ENCODE measurements around the gene EIF2S3B. TPM values are rescaled to one million over a fixed set of nuclear protein-coding genes. Genes with fewer than 3 reads are reported as not detected.
"Not testable (repeated sequence)": the region's sequence is repeated elsewhere in the genome, so short reads cannot be mapped to it uniquely, and the experiment has no call there.

The EIF2S3B gene
- 4.1 TPM for total RNA-seq (ENCODE audit: unreplicated experiment)
- long read RNA-seq: 0 reads

- Mint-ChIP-seq H3K4me1 (ENCODE audit: low read depth, unreplicated experiment) (no peaks in the 10 kb centered on the region), H3K4me3 (ENCODE audit: unreplicated experiment) (no peak within 1 kb of the TSS), H3K27ac (ENCODE audit: unreplicated experiment) (no peak within 1 kb of the TSS), H3K9me3 (ENCODE audit: unreplicated experiment) (no peaks in the 10 kb centered on the region), H3K36me3 (ENCODE audit: unreplicated experiment) (no peaks in the 10 kb centered on the region), H3K27me3 (ENCODE audit: unreplicated experiment) (no peaks in the 10 kb centered on the region)
- TF ChIP-seq CTCF (IDR thresholded peaks at IDR 0.05; ENCODE audit: partially characterized antibody, unreplicated experiment): no peak
- no peak for DNase-seq
Observed at GRCh38 chr12:10505620-10506019, at the start of gene EIF2S3B. EIF2S3B (plus strand) TSS chr12:10505890; CDS start chr12:10505903, 13 bp downstream.

- Mint-ChIP-seq H3K27me3 (ENCODE audit: unreplicated experiment) (no peaks in the 10 kb centered on the region), H3K4me1 (ENCODE audit: low read depth, unreplicated experiment) (no peaks in the 10 kb centered on the region), H3K9me3 (ENCODE audit: unreplicated experiment) (peaks cover 6% of the 10 kb centered on the region), H3K4me3 (ENCODE audit: unreplicated experiment) (no peak overlapping the region), H3K36me3 (ENCODE audit: unreplicated experiment) (peaks cover 11% of the 10 kb centered on the region), H3K27ac (ENCODE audit: unreplicated experiment) (no peak overlapping the region)
- TF ChIP-seq CTCF (IDR thresholded peaks at IDR 0.05; ENCODE audit: partially characterized antibody, unreplicated experiment): no peak
- no peak for DNase-seq
Observed at GRCh38 chr12:10456856-10457255, 48.8 kb upstream of the EIF2S3B start.

GRCh38 chr12:10457760-10458159 is 47.9 kb upstream of the EIF2S3B start:
- DNase-seq: no peak
- peaks cover 6% of the 10 kb centered on the region for H3K9me3 Mint-ChIP-seq (ENCODE audit: unreplicated experiment)
- H3K4me3 Mint-ChIP-seq (ENCODE audit: unreplicated experiment): no peak overlapping the region

GRCh38 chr12:10466311-10466710 is 39.4 kb upstream of the EIF2S3B start:
- H3K4me3 Mint-ChIP-seq (ENCODE audit: unreplicated experiment): no peak overlapping the region
- H3K9me3 Mint-ChIP-seq (ENCODE audit: unreplicated experiment): peaks cover 1% of the 10 kb centered on the region
- no peak overlapping the region for H3K27ac Mint-ChIP-seq (ENCODE audit: unreplicated experiment)
- no peaks in the 10 kb centered on the region for H3K36me3 Mint-ChIP-seq (ENCODE audit: unreplicated experiment)
- no peak for TF ChIP-seq CTCF (IDR thresholded peaks at IDR 0.05; ENCODE audit: partially characterized antibody, unreplicated experiment)
- no peak for DNase-seq
- H3K4me1 Mint-ChIP-seq (ENCODE audit: low read depth, unreplicated experiment): no peaks in the 10 kb centered on the region
- no peaks in the 10 kb centered on the region for H3K27me3 Mint-ChIP-seq (ENCODE audit: unreplicated experiment)

More at GRCh38 chr12:10457760-10458159, 47.9 kb upstream of the EIF2S3B start:
- Mint-ChIP-seq H3K27ac (ENCODE audit: unreplicated experiment) (no peak overlapping the region), H3K36me3 (ENCODE audit: unreplicated experiment) (peaks cover 11% of the 10 kb centered on the region), H3K27me3 (ENCODE audit: unreplicated experiment) (no peaks in the 10 kb centered on the region), H3K4me1 (ENCODE audit: low read depth, unreplicated experiment) (no peaks in the 10 kb centered on the region)
- no peak for TF ChIP-seq CTCF (IDR thresholded peaks at IDR 0.05; ENCODE audit: partially characterized antibody, unreplicated experiment)

GRCh38 chr12:10469701-10470100 is 36.0 kb upstream of the EIF2S3B start:
- no peak for DNase-seq
- peaks cover 1% of the 10 kb centered on the region for H3K9me3 Mint-ChIP-seq (ENCODE audit: unreplicated experiment)
- H3K27me3 Mint-ChIP-seq (ENCODE audit: unreplicated experiment): no peaks in the 10 kb centered on the region
- TF ChIP-seq CTCF (IDR thresholded peaks at IDR 0.05; ENCODE audit: partially characterized antibody, unreplicated experiment): no peak
- H3K27ac Mint-ChIP-seq (ENCODE audit: unreplicated experiment): no peak overlapping the region
- no peaks in the 10 kb centered on the region for H3K36me3 Mint-ChIP-seq (ENCODE audit: unreplicated experiment)
- H3K4me1 Mint-ChIP-seq (ENCODE audit: low read depth, unreplicated experiment): no peaks in the 10 kb centered on the region
- no peak overlapping the region for H3K4me3 Mint-ChIP-seq (ENCODE audit: unreplicated experiment)

GRCh38 chr12:10472808-10473207 is 32.9 kb upstream of the EIF2S3B start:
- not testable (repeated sequence) for DNase-seq; H3K9me3 Mint-ChIP-seq (ENCODE audit: unreplicated experiment); H3K27ac Mint-ChIP-seq (ENCODE audit: unreplicated experiment); H3K4me3 Mint-ChIP-seq (ENCODE audit: unreplicated experiment); H3K27me3 Mint-ChIP-seq (ENCODE audit: unreplicated experiment); H3K4me1 Mint-ChIP-seq (ENCODE audit: low read depth, unreplicated experiment); H3K36me3 Mint-ChIP-seq (ENCODE audit: unreplicated experiment)

- H3K36me3 Mint-ChIP-seq (ENCODE audit: unreplicated experiment); H3K9me3 Mint-ChIP-seq (ENCODE audit: unreplicated experiment); H3K27ac Mint-ChIP-seq (ENCODE audit: unreplicated experiment); H3K4me1 Mint-ChIP-seq (ENCODE audit: low read depth, unreplicated experiment); DNase-seq; H3K27me3 Mint-ChIP-seq (ENCODE audit: unreplicated experiment); H3K4me3 Mint-ChIP-seq (ENCODE audit: unreplicated experiment): not testable (repeated sequence)
Observed at GRCh38 chr12:10481901-10482300, 23.8 kb upstream of the EIF2S3B start.

GRCh38 chr12:10487328-10487727 is 18.4 kb upstream of the EIF2S3B start:
- not testable (repeated sequence) for H3K36me3 Mint-ChIP-seq (ENCODE audit: unreplicated experiment); DNase-seq; H3K27me3 Mint-ChIP-seq (ENCODE audit: unreplicated experiment); H3K4me1 Mint-ChIP-seq (ENCODE audit: low read depth, unreplicated experiment); H3K4me3 Mint-ChIP-seq (ENCODE audit: unreplicated experiment); H3K9me3 Mint-ChIP-seq (ENCODE audit: unreplicated experiment); H3K27ac Mint-ChIP-seq (ENCODE audit: unreplicated experiment)
